SK-N-SH (cell line): ENCODE measurements around the gene CRTC1. TPM values are rescaled to one million over a fixed set of nuclear protein-coding genes. Genes with fewer than 3 reads are reported as not detected.

ENCODE experiments used
- CTCF ChIA-PET: fragments of 300-600, 350-600 bp; formaldehyde crosslinking; extraction: SDS; loops from one replicate; lab custom pipeline; 2021; lab: Yijun Ruan, JAX
- POLR2A ChIA-PET: fragments of 350-600 bp; sonication (Branson Sonifier 250); formaldehyde crosslinking; extraction: SDS; loops from one replicate; lab custom pipeline; 2020; ENCODE audit warnings: antibody characterized with exemption, inconsistent platforms; lab: Yijun Ruan, JAX
- DNase-seq: peaks from one replicate; pipeline ENCODE4 v3.0.0; 2012
- H2AFZ ChIP-seq: fragments of 200-600 bp; sonication (generic); 2 replicates; pipeline ENCODE4 v1.8.1; 2016; ENCODE audit warnings: antibody characterized with exemption, mild to moderate bottlenecking, low read depth
- H3F3A ChIP-seq: fragments of 200-600 bp; sonication (generic); replicated peaks from 2 replicates; pipeline ENCODE3; 2016; ENCODE audit warnings: antibody characterized with exemption, mild to moderate bottlenecking; ENCODE audit not compliant: insufficient read depth
- H3K27ac ChIP-seq, 2 experiments: fragments of 200-500 bp in 1 of 2; fragments of 200-600 bp in 1 of 2; sonication (Bioruptor generic) in 1 of 2; sonication (generic), shearing (Covaris generic) in 1 of 2; 2 replicates each; pipeline versions ENCODE4 v1.5.1 to v1.6.1; 2014 to 2016; ENCODE audit warnings: low read depth in 2 of 2, inconsistent platforms in 1 of 2, low read length in 1 of 2, mild to moderate bottlenecking in 1 of 2, mixed read lengths in 1 of 2
- H3K27me3 ChIP-seq: fragments of 200-600 bp; sonication (generic), shearing (Covaris generic); 2 replicates; pipeline ENCODE4 v1.6.1; 2016; ENCODE audit warnings: mixed run types; ENCODE audit not compliant: insufficient read depth
- H3K36me3 ChIP-seq, 2 experiments: fragments of 200-500 bp in 1 of 2; fragments of 200-600 bp in 1 of 2; sonication (Bioruptor generic) in 1 of 2; sonication (generic) in 1 of 2; replicated peaks in 1 of 2; 2 replicates each; pipeline versions ENCODE3 to v1.5.1; 2014 to 2016; ENCODE audit warnings: low read length in 1 of 2, mild to moderate bottlenecking in 1 of 2; ENCODE audit not compliant: insufficient read depth in 2 of 2, control insufficient read depth in 1 of 2
- H3K4me1 ChIP-seq, 2 experiments: fragments of 200-500 bp in 1 of 2; fragments of 200-600 bp in 1 of 2; sonication (Bioruptor generic) in 1 of 2; sonication (generic), shearing (Covaris generic) in 1 of 2; 2 replicates each; pipeline versions ENCODE4 v1.5.1 to v1.6.1; 2014 to 2016; ENCODE audit warnings: low read depth in 1 of 2, low read length in 1 of 2, mixed run types in 1 of 2; ENCODE audit not compliant: insufficient read depth in 2 of 2, control insufficient read depth in 1 of 2
- H3K4me2 ChIP-seq: fragments of 200-600 bp; sonication (generic), shearing (Covaris generic); 2 replicates; pipeline ENCODE4 v1.6.1; 2017; ENCODE audit warnings: mixed run types
- H3K4me3 ChIP-seq, 2 experiments: fragments of 200-500 bp in 1 of 2; fragments of 200-600 bp in 1 of 2; sonication (Bioruptor generic) in 1 of 2; sonication (generic), shearing (Covaris generic) in 1 of 2; 2 replicates each; pipeline versions ENCODE4 v1.5.1 to v1.8.1; 2014 to 2016; ENCODE audit warnings: low read depth in 2 of 2, inconsistent platforms in 1 of 2, low read length in 1 of 2, mild to moderate bottlenecking in 1 of 2, mixed read lengths in 1 of 2, moderate library complexity in 1 of 2
- H3K79me2 ChIP-seq: fragments of 200-600 bp; sonication (generic); 2 replicates; pipeline ENCODE4 v1.8.1; 2017; ENCODE audit warnings: mild to moderate bottlenecking; ENCODE audit not compliant: insufficient read depth
- H3K9ac ChIP-seq: fragments of 200-600 bp; sonication (generic); 2 replicates; pipeline ENCODE4 v1.6.1; 2017; ENCODE audit warnings: mixed run types
- H3K9me2 ChIP-seq: fragments of 200-600 bp; sonication (generic); 2 replicates; pipeline ENCODE4 v1.6.1; 2017; ENCODE audit warnings: mixed run types
- H3K9me3 ChIP-seq: fragments of 200-600 bp; sonication (generic); 2 replicates; pipeline ENCODE4 v1.6.1; 2017; ENCODE audit warnings: mixed run types, mild to moderate bottlenecking, moderate library complexity
- H4K20me1 ChIP-seq: fragments of 200-600 bp; sonication (generic); 2 replicates; pipeline ENCODE4 v1.6.1; 2017; ENCODE audit warnings: mild to moderate bottlenecking, mixed run types; ENCODE audit not compliant: insufficient read depth
- FOSL2 ChIP-seq: IDR thresholded peaks from 2 replicates; pipeline ENCODE4 v1.4.0; 2012; ENCODE audit warnings: low read depth, mild to moderate bottlenecking, moderate library complexity, borderline replicate concordance
- JUND ChIP-seq: IDR thresholded peaks from 2 replicates; pipeline ENCODE4 v1.4.0; 2012
- NFIC ChIP-seq: IDR thresholded peaks from 2 replicates; pipeline ENCODE4 v1.4.0; 2012; ENCODE audit warnings: borderline replicate concordance
- POLR2AphosphoS5 ChIP-seq: IDR thresholded peaks from 2 replicates; pipeline ENCODE4 v1.6.1; 2012; ENCODE audit warnings: low read depth, low read length
- RCOR1 ChIP-seq: fragments of 150-350 bp; IDR thresholded peaks from 2 replicates; pipeline ENCODE4 v1.6.1; 2017; ENCODE audit warnings: antibody characterized with exemption, low read length
- REST ChIP-seq: IDR thresholded peaks from 2 replicates; pipeline ENCODE4 v1.6.1; 2012; ENCODE audit warnings: mild to moderate bottlenecking, low read depth, low read length, moderate library complexity
- RFX5 ChIP-seq: IDR thresholded peaks from 2 replicates; pipeline ENCODE4 v1.6.1; 2012; ENCODE audit warnings: mild to moderate bottlenecking, improper control_type of control experiment, low read length
- RXRA ChIP-seq: IDR thresholded peaks from 2 replicates; pipeline ENCODE4 v1.4.0; 2012; ENCODE audit warnings: low read depth, mild to moderate bottlenecking, borderline replicate concordance
- TAF1 ChIP-seq: IDR thresholded peaks from 2 replicates; pipeline ENCODE4 v1.6.1; 2012; ENCODE audit warnings: low read depth, mild to moderate bottlenecking, low read length, moderate library complexity, borderline replicate concordance
- TEAD4 ChIP-seq: IDR thresholded peaks from 2 replicates; pipeline ENCODE4 v1.4.0; 2012; ENCODE audit warnings: mild to moderate bottlenecking, borderline replicate concordance; ENCODE audit not compliant: insufficient read depth
- USF1 ChIP-seq: IDR thresholded peaks from 2 replicates; pipeline ENCODE4 v1.4.0; 2012; ENCODE audit warnings: low read depth, borderline replicate concordance
- ZBTB33 ChIP-seq: IDR thresholded peaks from 2 replicates; pipeline ENCODE4 v1.4.0; 2012; ENCODE audit warnings: low read depth, borderline replicate concordance
- WGBS: methylation state at CpG from one replicate; pipeline ENCODE4 v1.1.6; 2017; ENCODE audit warnings: low lambda C conversion rate; 5-methylcytosine and 5-hydroxymethylcytosine counted together
- polyA plus RNA-seq, 3 experiments: library from polyadenylated mRNA; depleted of rRNA; stranded (reverse); fragments of >200 nt; gene quantifications; 2 replicates each; pipeline ENCODE4 v1.2.3, GENCODE V29; 2012

CRTC1 gene
- polyA plus RNA-seq, 1 of the 3 experiments (the other 2 are of a cell fraction), result 5.0 TPM

- no peak overlapping the region for H3K9ac ChIP-seq
- no peak for DNase-seq
- no peak for TF ChIP-seq ZBTB33
- no peak for TF ChIP-seq FOSL2
- TF ChIP-seq RFX5, result no peak
- TF ChIP-seq RXRA, result no peak
- no peak for TF ChIP-seq RCOR1
- no peak for TF ChIP-seq TEAD4
- no peak for TF ChIP-seq POLR2AphosphoS5
- no peak for TF ChIP-seq TAF1
- no peak for TF ChIP-seq JUND
- no peak for TF ChIP-seq REST
- no peak for TF ChIP-seq NFIC
- TF ChIP-seq USF1, result no peak
- TF ChIP-seq, all 33 proteins: peak for 0
- Histone ChIP-seq H3F3A (no peaks in the 10 kb centered on the region), H2AFZ (no peak overlapping the region), H4K20me1 (no peaks in the 10 kb centered on the region), H3K36me3 (no peaks in the 10 kb centered on the region), H3K4me2 (no peak overlapping the region), H3K4me1 (no peaks in the 10 kb centered on the region), H3K9me2 (no peaks in the 10 kb centered on the region), H3K27ac (no peak overlapping the region), H3K79me2 (no peaks in the 10 kb centered on the region), H3K9me3 (no peaks in the 10 kb centered on the region), H3K27me3 (0 out of 2 replicates have a peak, but pooled peaks cover 5% of the 10 kb centered on the region), H3K4me3 (no peak overlapping the region)
- WGBS, result 90% methylated on average over 2 of the region's 8 CpGs
- POLR2A ChIA-PET, result no interaction called here
- CTCF ChIA-PET, result no interaction called here
These were observed 121.2 kb downstream of the CRTC1 start for GRCh38 chr19:18804643-18805042.
